GM21381 (cell line): Measurements from ENCODE around the gene ST7.

Source experiments
- ATAC-seq: cut with Tn5 transposase; IDR thresholded peaks from one replicate; pipeline ENCODE4 v1.9.1; 2021; ENCODE audit warnings: mild to moderate bottlenecking, moderate library complexity; ENCODE audit not compliant: unreplicated experiment

The ST7 gene

GRCh38 chr7:117086788-117087187 is 133.5 kb downstream of the ST7 start:
- no peak for ATAC-seq

GRCh38 chr7:117087639-117088396 is 134.5 kb downstream of the ST7 start:
- ATAC-seq = no peak

- no peak for ATAC-seq
Measured at GRCh38 chr7:117088623-117089194, 135.4 kb downstream of the ST7 start.

DNA sequence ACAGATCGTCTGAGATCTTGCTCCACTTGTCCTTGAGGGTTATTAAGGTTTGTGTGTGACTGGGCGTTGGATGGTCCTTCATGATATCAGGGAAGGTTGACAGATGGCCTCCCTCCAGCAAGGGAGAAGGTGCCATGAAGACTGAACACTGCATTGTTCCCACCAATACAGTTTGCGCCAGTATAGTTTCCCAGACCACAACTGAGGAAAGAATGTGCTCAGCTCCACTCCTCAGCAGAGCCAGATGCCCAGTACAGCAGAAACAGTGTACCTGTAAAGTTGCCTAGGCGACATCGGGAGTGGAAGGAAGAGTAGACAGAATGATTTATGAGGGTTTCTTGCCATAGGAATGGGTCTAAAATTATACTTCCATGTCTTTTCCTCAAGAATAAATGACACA is 137.5 kb downstream of the ST7 start:
- ATAC-seq = no peak

- ATAC-seq = no peak
Measured at GRCh38 chr7:117091721-117092120, 138.4 kb downstream of the ST7 start.

DNA sequence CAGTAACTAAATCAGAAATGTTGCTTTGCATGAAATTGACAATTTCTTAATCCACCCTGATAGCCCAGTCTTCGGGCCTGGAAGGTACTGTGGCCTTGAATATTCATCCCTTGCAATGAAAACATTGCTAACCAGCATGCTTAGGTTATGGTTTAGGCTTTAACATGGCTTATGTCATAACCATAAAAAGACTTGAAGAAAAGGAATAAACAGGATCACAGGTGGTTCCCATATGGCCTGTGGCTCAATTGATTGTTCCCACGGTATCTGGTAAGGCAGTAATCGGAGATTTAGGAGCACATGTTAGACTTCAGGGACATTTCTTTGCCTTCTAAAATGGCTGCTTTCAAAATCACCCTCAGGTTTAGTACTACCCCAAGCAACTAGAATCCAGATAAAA is 139.5 kb downstream of the ST7 start:
- no peak for ATAC-seq

- no peak for ATAC-seq
Measured at GRCh38 chr7:117094457-117094856, 141.2 kb downstream of the ST7 start.

GRCh38 chr7:117095055-117095454 is 141.8 kb downstream of the ST7 start:
- ATAC-seq = no peak

GRCh38 chr7:117096330-117096729 is 143.0 kb downstream of the ST7 start:
- no peak for ATAC-seq

DNA sequence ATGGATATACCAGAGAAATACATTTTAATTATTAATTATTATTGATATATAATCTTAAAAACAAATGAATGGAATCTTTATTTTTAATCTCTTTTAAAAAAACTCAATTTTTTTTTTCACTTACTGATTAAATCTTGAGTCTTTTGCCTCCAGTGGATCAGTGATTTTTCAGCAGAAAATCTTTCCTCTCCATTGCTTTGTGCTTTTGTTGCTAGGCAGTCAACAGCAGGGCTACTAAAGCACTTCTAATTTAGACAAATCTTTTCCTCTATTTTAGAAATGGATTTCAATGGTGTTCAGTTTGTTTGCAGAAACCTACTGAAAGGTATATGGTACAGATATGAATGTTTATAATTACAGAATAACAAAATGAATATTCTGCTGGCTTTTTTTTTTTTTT is 143.6 kb downstream of the ST7 start:
- no peak for ATAC-seq

- no peak for ATAC-seq
Measured at GRCh38 chr7:117097860-117098259, 144.6 kb downstream of the ST7 start.

DNA sequence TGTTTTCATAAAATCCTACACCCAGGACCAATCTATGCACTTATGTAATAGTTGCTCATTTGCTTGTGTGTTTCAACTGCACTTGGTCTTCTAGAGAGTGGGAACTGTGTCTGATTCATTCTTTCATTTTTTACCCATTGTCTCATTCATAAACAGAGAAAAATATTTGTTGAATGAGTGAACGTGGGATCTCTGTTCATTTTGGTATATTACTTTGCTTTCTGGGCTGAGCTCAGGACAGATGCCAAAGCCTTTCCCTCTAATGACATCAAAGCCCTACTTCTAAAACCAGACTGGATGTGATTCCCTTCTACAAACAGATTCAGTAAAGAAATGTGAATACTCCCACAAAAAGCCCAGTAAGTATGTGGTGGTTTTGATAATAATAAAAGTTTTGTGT is 145.2 kb downstream of the ST7 start:
- ATAC-seq = no peak

- ATAC-seq = no peak
Measured at GRCh38 chr7:117101026-117101425, 147.7 kb downstream of the ST7 start.

- peak; percentile 92 for ATAC-seq
Measured at GRCh38 chr7:117110480-117111315, 157.4 kb downstream of the ST7 start.

DNA sequence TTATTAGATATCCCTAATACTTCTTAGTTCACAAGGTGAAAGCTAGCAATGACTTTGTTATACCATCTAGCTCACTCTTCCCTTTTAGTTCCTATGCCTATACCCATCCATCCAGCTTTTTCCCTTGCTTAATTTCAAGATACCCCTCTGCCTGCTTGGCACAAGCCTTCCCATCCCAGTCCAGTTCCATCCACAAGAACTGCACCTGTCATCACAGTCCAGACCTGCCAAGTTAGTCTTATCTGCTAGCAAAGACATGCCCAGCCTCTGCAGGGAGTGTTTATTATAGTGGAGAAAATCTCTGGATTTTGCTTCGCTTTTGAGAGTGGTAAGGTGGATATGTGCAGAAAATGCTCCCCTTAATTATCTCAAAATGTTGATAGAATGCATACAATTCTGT is 158.2 kb downstream of the ST7 start:
- no peak for ATAC-seq

GRCh38 chr7:117112640-117113039 is 159.3 kb downstream of the ST7 start:
- ATAC-seq = no peak

DNA sequence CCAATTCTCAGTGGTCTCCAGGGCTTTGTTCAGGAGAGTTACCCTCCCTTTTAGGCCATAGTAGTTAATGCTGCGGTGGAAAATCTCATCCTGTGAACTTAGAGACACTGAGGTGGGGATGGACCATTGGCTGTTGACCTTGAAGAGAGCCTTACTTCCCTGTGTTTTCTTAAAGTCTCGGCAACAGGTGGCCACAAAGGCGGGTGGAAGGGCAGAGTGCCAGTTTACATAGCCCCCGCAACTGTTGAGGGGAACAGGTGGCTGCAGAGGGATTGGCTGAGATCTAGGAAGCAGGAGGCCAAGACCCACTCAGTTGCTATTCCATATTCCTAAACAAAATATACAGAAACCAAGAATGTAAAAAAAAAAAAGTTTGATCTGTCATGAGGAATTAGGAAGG is 160.6 kb downstream of the ST7 start:
- ATAC-seq = no peak

GRCh38 chr7:117114272-117114671 is 161.0 kb downstream of the ST7 start:
- ATAC-seq = no peak

DNA sequence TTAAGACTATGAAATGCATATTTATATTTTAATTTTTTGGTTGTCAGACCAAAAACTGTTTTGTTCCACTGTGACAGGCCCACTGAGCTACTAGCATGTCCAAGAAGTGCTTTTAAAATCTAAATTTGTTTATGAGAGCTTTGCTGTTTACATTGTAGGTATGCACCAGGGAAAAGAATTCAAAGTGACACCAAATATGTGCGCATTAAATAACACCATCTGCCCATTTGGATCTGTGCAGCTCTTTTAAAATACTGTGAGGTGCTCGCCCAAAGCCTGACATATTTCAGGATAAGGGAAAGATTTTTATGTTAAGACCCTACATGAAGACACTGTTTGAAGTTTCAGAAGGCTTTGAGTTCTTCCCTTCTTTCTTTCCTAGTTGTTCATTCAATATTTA is 162.9 kb downstream of the ST7 start:
- ATAC-seq = no peak

- ATAC-seq = no peak
Measured at GRCh38 chr7:117117172-117117571, 163.9 kb downstream of the ST7 start.

DNA sequence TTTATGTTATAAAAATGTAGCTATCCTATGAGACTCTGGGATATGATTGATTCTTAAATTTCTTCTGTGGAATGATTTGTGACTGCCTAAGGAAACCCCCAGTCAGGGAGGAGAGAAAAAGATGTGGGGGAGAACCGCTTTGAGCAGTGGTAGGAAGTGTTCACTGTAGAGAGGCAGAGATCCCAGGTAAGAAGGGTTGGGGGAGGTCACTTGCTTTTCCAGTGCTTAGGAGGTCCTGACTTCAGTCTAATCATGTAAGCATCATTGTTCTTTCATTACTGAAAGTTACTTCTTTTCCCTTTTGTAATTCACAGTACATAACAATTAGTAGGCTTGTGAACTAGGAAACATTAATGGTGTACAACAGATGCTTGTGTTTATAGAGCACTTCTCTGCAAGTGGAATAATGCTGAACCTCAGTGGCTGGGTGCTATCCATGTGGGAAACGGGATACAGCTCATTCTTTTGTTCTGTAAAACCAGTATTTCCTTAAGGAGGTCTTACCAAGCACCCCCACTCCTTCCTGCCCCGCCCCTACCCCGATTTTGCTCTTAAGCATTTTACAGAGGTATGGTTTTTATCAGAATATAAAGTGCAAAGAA is 165.4 kb downstream of the ST7 start:
- no peak for ATAC-seq
